ENCODE data around the gene CBY2. TPM values are rescaled to one million over a fixed set of nuclear protein-coding genes. Genes with fewer than 3 reads are reported as not detected.

CBY2 gene
- total RNA-seq, 1 experiment from 2014 or later = not detected

DNA sequence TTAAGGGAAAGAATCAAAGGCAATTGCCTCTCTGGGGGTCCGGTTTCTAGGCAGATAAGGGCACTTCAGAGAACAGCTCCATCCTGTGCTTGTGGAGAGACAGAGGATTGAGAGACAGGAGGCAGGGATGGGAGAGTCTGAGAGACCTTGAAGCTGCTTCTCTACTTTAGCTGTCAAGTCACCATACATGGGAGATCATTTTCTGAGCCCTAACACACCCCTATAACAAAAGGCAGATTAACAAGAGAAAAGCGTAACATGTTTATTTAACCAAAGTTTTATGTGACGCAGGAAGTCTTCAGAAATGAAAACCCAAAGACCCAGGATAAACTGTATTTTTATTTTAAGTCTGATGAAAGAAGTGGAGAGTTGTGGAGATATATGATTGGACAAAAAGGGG, 48.4 kb downstream of the CBY2 start:
- no peak overlapping the region for H3K9ac ChIP-seq (ENCODE audit: low read length)
- peaks cover 11% of the 10 kb centered on the region; the same call in 1 of the 2 replicates for H3K27me3 ChIP-seq (ENCODE audit: insufficient read depth, low read length)
- DNase-seq (ENCODE audit: low read depth, low spot score) = no peak
- RAD21 ChIA-PET (ENCODE audit: low non-redundant PET in 1 of 2, low total read pairs in 2 of 2, uncharacterized antibody in 2 of 2, unreplicated experiment in 2 of 2) = no interaction called here
- no peaks in the 10 kb centered on the region for H3K79me2 ChIP-seq (ENCODE audit: insufficient read depth, low read length)
- H3K9me2 ChIP-seq (ENCODE audit: insufficient read depth) = no peaks in the 10 kb centered on the region
- H3K4me1 ChIP-seq (ENCODE audit: control insufficient read depth in 1 of 2, insufficient read depth in 2 of 2, low read length in 2 of 2) = no peaks in the 10 kb centered on the region
- H3K27ac ChIP-seq (ENCODE audit: low read depth, low read length) = no peak overlapping the region
- H4K20me1 ChIP-seq (ENCODE audit: insufficient read depth) = no peaks in the 10 kb centered on the region
- no peak overlapping the region for H2AFZ ChIP-seq (ENCODE audit: low read depth, low read length, poor library complexity, severe bottlenecking)
- no peaks in the 10 kb centered on the region for H3K36me3 ChIP-seq (ENCODE audit: control insufficient read depth in 1 of 2, insufficient read depth in 2 of 2, low read length in 2 of 2)
- no TSS peak for BruUV-seq (replicated peaks)
- POLR2A ChIA-PET = no interaction called here
- no peak overlapping the region for H3K4me2 ChIP-seq (ENCODE audit: low read length)
- ATAC-seq = no peak
- CTCF ChIA-PET = no interaction called here
- H3K9me3 ChIP-seq (ENCODE audit: control insufficient read depth in 1 of 2, insufficient read depth in 1 of 2, low read depth in 1 of 2, low read length in 2 of 2) = no peaks in the 10 kb centered on the region
- TF ChIP-seq, protein P1, sequence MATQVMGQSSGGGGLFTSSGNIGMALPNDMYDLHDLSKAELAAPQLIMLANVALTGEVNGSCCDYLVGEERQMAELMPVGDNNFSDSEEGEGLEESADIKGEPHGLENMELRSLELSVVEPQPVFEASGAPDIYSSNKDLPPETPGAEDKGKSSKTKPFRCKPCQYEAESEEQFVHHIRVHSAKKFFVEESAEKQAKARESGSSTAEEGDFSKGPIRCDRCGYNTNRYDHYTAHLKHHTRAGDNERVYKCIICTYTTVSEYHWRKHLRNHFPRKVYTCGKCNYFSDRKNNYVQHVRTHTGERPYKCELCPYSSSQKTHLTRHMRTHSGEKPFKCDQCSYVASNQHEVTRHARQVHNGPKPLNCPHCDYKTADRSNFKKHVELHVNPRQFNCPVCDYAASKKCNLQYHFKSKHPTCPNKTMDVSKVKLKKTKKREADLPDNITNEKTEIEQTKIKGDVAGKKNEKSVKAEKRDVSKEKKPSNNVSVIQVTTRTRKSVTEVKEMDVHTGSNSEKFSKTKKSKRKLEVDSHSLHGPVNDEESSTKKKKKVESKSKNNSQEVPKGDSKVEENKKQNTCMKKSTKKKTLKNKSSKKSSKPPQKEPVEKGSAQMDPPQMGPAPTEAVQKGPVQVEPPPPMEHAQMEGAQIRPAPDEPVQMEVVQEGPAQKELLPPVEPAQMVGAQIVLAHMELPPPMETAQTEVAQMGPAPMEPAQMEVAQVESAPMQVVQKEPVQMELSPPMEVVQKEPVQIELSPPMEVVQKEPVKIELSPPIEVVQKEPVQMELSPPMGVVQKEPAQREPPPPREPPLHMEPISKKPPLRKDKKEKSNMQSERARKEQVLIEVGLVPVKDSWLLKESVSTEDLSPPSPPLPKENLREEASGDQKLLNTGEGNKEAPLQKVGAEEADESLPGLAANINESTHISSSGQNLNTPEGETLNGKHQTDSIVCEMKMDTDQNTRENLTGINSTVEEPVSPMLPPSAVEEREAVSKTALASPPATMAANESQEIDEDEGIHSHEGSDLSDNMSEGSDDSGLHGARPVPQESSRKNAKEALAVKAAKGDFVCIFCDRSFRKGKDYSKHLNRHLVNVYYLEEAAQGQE (IDR thresholded peaks at IDR 0.05; ENCODE audit: low read depth) = no peak
- TF ChIP-seq ELF1 (IDR thresholded peaks at IDR 0.05; ENCODE audit: borderline replicate concordance, low read depth) = no peak
- TF ChIP-seq, protein P2, sequence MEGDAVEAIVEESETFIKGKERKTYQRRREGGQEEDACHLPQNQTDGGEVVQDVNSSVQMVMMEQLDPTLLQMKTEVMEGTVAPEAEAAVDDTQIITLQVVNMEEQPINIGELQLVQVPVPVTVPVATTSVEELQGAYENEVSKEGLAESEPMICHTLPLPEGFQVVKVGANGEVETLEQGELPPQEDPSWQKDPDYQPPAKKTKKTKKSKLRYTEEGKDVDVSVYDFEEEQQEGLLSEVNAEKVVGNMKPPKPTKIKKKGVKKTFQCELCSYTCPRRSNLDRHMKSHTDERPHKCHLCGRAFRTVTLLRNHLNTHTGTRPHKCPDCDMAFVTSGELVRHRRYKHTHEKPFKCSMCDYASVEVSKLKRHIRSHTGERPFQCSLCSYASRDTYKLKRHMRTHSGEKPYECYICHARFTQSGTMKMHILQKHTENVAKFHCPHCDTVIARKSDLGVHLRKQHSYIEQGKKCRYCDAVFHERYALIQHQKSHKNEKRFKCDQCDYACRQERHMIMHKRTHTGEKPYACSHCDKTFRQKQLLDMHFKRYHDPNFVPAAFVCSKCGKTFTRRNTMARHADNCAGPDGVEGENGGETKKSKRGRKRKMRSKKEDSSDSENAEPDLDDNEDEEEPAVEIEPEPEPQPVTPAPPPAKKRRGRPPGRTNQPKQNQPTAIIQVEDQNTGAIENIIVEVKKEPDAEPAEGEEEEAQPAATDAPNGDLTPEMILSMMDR (IDR thresholded peaks at IDR 0.05 in 2 of 3, conservative IDR thresholded peaks at IDR 0.05 in 1 of 3; ENCODE audit: borderline replicate concordance in 1 of 3, insufficient read depth in 1 of 3, low read depth in 2 of 3, low read length in 2 of 3) = no peak
- TF ChIP-seq SIN3A (IDR thresholded peaks at IDR 0.05; ENCODE audit: low read depth) = no peak
- TF ChIP-seq EZH2 (IDR thresholded peaks at IDR 0.05) = no peak
- TF ChIP-seq RAD21 (IDR thresholded peaks at IDR 0.05; ENCODE audit: low read depth) = no peak
- TF ChIP-seq FOSL1 (IDR thresholded peaks at IDR 0.05; ENCODE audit: low read depth) = no peak
- TF ChIP-seq TCF7L2 (IDR thresholded peaks at IDR 0.05; ENCODE audit: borderline replicate concordance, extremely low read depth, insufficient read depth, insufficient read length) = no peak
- TF ChIP-seq, protein P3, sequence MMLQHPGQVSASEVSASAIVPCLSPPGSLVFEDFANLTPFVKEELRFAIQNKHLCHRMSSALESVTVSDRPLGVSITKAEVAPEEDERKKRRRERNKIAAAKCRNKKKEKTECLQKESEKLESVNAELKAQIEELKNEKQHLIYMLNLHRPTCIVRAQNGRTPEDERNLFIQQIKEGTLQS (IDR thresholded peaks at IDR 0.05) = no peak
- no peak for TF ChIP-seq YY1 (IDR thresholded peaks at IDR 0.05; ENCODE audit: extremely low read depth, insufficient replicate concordance, low read depth, low read length)
- TF ChIP-seq ZFX (IDR thresholded peaks at IDR 0.05) = no peak
- TF ChIP-seq JUND (IDR thresholded peaks at IDR 0.05) = no peak
- TF ChIP-seq EGR1 (IDR thresholded peaks at IDR 0.05; ENCODE audit: low read depth) = no peak
- TF ChIP-seq CEBPB (IDR thresholded peaks at IDR 0.05; ENCODE audit: low read depth) = no peak
- no peak for TF ChIP-seq POLR2A (IDR thresholded peaks at IDR 0.05; ENCODE audit: borderline replicate concordance, extremely low read depth, insufficient read depth, insufficient read length)
- no peak overlapping the region for H3K4me3 ChIP-seq (replicated peaks in 1 of 2; ENCODE audit: low read depth in 1 of 2, low read length in 2 of 2)
- intact Hi-C loops (cut with micrococcal nuclease) = no loop called here

Measured in HCT116 (cell line).